PC-3 (cell line): ENCODE data around the gene PLD1. TPM values are rescaled to one million over a fixed set of nuclear protein-coding genes. Genes with fewer than 3 reads are reported as not detected.

Experiments used
- ATAC-seq: fragments of 200-7000 bp; cut with Tn5 transposase; 2 replicates; pipeline ENCODE4 v1.9.1; 2020; ENCODE audit warnings: mild to moderate bottlenecking, moderate library complexity
- BruUV-seq: library from RNA; stranded (reverse); fragments of 400-500 nt; replicated peaks from 2 replicates; lab custom pipeline; 2021; lab: Mats Ljungman, UMichigan
- CTCF ChIA-PET: fragments of 300-600 bp; sonication (Branson Sonifier 250); formaldehyde crosslinking; loops from one replicate; lab custom pipeline; 2022; ENCODE audit warnings: antibody characterized with exemption; lab: Charles Lee
- POLR2A ChIA-PET: fragments of 300-600 bp; sonication (Branson Sonifier 250); formaldehyde crosslinking; loops from one replicate; lab custom pipeline; 2022; ENCODE audit warnings: antibody characterized with exemption; ENCODE audit not compliant: unreplicated experiment; lab: Charles Lee
- DNase-seq: peaks from one replicate; pipeline ENCODE4 v3.0.0-alpha.2; 2015
- H2AFZ ChIP-seq: fragments of 300-600 bp; sonication (generic); 2 replicates; pipeline ENCODE4 v1.6.0; 2016; ENCODE audit warnings: antibody characterized with exemption, low read length
- H3F3A ChIP-seq: fragments of 300-600 bp; sonication (generic); one replicate; pipeline ENCODE4 v1.6.0; 2017; ENCODE audit warnings: antibody characterized with exemption, low read length, control low read depth, mild to moderate bottlenecking; ENCODE audit not compliant: unreplicated experiment
- H3K27ac ChIP-seq: fragments of 300-600 bp; sonication (generic); 2 replicates; pipeline ENCODE4 v1.5.1; 2016; ENCODE audit warnings: mild to moderate bottlenecking, low read length
- H3K27me3 ChIP-seq: fragments of 300-600 bp; sonication (generic); 2 replicates; pipeline ENCODE4 v1.6.1; 2016; ENCODE audit warnings: low read length, mixed read lengths
- H3K36me3 ChIP-seq: fragments of 300-600 bp; sonication (generic); 2 replicates; pipeline ENCODE4 v1.6.1; 2016; ENCODE audit warnings: low read depth, mixed run types, low read length, mixed read lengths
- H3K4me1 ChIP-seq: fragments of 300-600 bp; sonication (generic); 2 replicates; pipeline ENCODE4 v1.5.1; 2016; ENCODE audit warnings: low read length; ENCODE audit not compliant: insufficient read depth
- H3K4me2 ChIP-seq: fragments of 300-600 bp; sonication (generic); 2 replicates; pipeline ENCODE4 v1.6.0; 2016; ENCODE audit warnings: low read length
- H3K4me3 ChIP-seq: fragments of 300-600 bp; sonication (generic); 2 replicates; pipeline ENCODE4 v1.5.1; 2016; ENCODE audit warnings: mild to moderate bottlenecking, low read length, mixed read lengths
- H3K79me2 ChIP-seq: fragments of 300-600 bp; sonication (generic); 2 replicates; pipeline ENCODE4 v1.6.1; 2017; ENCODE audit warnings: low read length, mixed read lengths
- H3K9ac ChIP-seq: fragments of 300-600 bp; sonication (generic); 2 replicates; pipeline ENCODE4 v1.6.0; 2016; ENCODE audit warnings: mild to moderate bottlenecking, low read length
- H3K9me2 ChIP-seq: fragments of 300-600 bp; sonication (generic); replicated peaks from 2 replicates; pipeline ENCODE4 v1.6.1; 2016; ENCODE audit warnings: mixed run types, low read length, mixed read lengths
- H3K9me3 ChIP-seq: fragments of 300-600 bp; sonication (generic); 2 replicates; pipeline ENCODE4 v1.6.1; 2016; ENCODE audit warnings: low read length, mixed read lengths
- H4K20me1 ChIP-seq: fragments of 300-600 bp; sonication (generic); 2 replicates; pipeline ENCODE4 v1.6.1; 2016; ENCODE audit warnings: low read length, mixed read lengths
- CTCF ChIP-seq: fragments of 300-600 bp; sonication (generic); conservative IDR thresholded peaks from 2 replicates; pipeline ENCODE4 v1.5.1; 2017; ENCODE audit warnings: antibody characterized with exemption, low read depth, mild to moderate bottlenecking, low read length
- EZH2 ChIP-seq: fragments of 300-600 bp; sonication (generic); IDR thresholded peaks from one replicate; pipeline ENCODE4 v1.6.1; 2017; ENCODE audit warnings: antibody characterized with exemption, mild to moderate bottlenecking, low read length; ENCODE audit not compliant: unreplicated experiment
- EZH2phosphoT487 ChIP-seq: fragments of 300-600 bp; sonication (generic); IDR thresholded peaks from 2 replicates; pipeline ENCODE4 v1.6.1; 2018; ENCODE audit warnings: mild to moderate bottlenecking, antibody characterized with exemption, low read length, borderline replicate concordance
- intact Hi-C: fragments of 100-400 bp; cut with micrococcal nuclease; formaldehyde crosslinking; loops from 2 replicates; pipeline ENCODE4 v1.9.0; 2023
- total RNA-seq: library from RNA; depleted of rRNA; stranded (reverse); fragments of >200 nt; gene quantifications from 2 replicates; pipeline ENCODE4 v1.2.3, GENCODE V29; 2014

PLD1 gene
- total RNA-seq, 1 experiment from 2014 or later = 7.3 TPM

- peak overlapping the region; percentile 97 for H3K27ac ChIP-seq
- H3K36me3 ChIP-seq = no peaks in the 10 kb centered on the region
- peaks cover 30% of the 10 kb centered on the region for H3K79me2 ChIP-seq
- no TSS peak for BruUV-seq
- no peak overlapping the region for H2AFZ ChIP-seq
- CTCF ChIA-PET = interaction anchor here (0.5 to 1.7 kb wide), 3 partner anchors 34 to 751 kb away, joined by 3 to 10 read pairs (median 3); no protein-coding TSS in a partner anchor
- intact Hi-C loops = loop anchor here (1.0 to 5.0 kb wide), 3 partner anchors 18 to 336 kb away; partner anchors contain the start of gene FNDC3B
- peak overlapping the region; percentile 75 for H3K4me2 ChIP-seq
- peak; percentile 95 for DNase-seq
- ATAC-seq = peak; percentile 42
- no peaks in the 10 kb centered on the region for H3K27me3 ChIP-seq
- H3K9me3 ChIP-seq = no peaks in the 10 kb centered on the region
- TF ChIP-seq EZH2 (no peak), CTCF (no peak), EZH2phosphoT487 (no peak)
- POLR2A ChIA-PET = interaction anchor here (0.5 to 1.0 kb wide), 5 partner anchors 11 to 233 kb away, joined by 4 to 11 read pairs (median 6); partner anchors contain the start of gene FNDC3B
- H4K20me1 ChIP-seq = no peaks in the 10 kb centered on the region
- no peaks in the 10 kb centered on the region for H3K9me2 ChIP-seq
- peaks cover 9% of the 10 kb centered on the region for H3F3A ChIP-seq
- H3K4me1 ChIP-seq = peaks cover 61% of the 10 kb centered on the region
- peak overlapping the region; percentile 34; the same call in 1 of the 2 replicates for H3K4me3 ChIP-seq
- H3K9ac ChIP-seq = peak overlapping the region; percentile 87
These were observed 3.8 kb downstream of the PLD1 start for GRCh38 chr3:171806200-171807128.

- peaks cover 1% of the 10 kb centered on the region for H3F3A ChIP-seq
- intact Hi-C loops = loop anchor here (1.0 to 5.0 kb wide), 3 partner anchors 17 to 337 kb away; partner anchors contain the start of gene FNDC3B
- H3K4me1 ChIP-seq = peaks cover 61% of the 10 kb centered on the region
- DNase-seq (no peak), ATAC-seq (no peak)
- H3K36me3 ChIP-seq = no peaks in the 10 kb centered on the region
- peak overlapping the region; percentile 75 for H3K4me2 ChIP-seq
- no peak for TF ChIP-seq CTCF
- TF ChIP-seq EZH2 = no peak
- no peak for TF ChIP-seq EZH2phosphoT487
- BruUV-seq = no TSS peak
- CTCF ChIA-PET = interaction anchor here (1.7 kb wide), 1 partner anchor 33 kb away, joined by 10 read pairs; no protein-coding TSS in a partner anchor
- peaks cover 30% of the 10 kb centered on the region for H3K79me2 ChIP-seq
- peak overlapping the region; percentile 97 for H3K27ac ChIP-seq
- no peaks in the 10 kb centered on the region for H3K27me3 ChIP-seq
- no peak overlapping the region for H2AFZ ChIP-seq
- 0 out of 2 replicates have a peak overlapping the region, but pooled peaks have one; percentile 34 for H3K4me3 ChIP-seq
- no peaks in the 10 kb centered on the region for H4K20me1 ChIP-seq
- POLR2A ChIA-PET = interaction anchor here (0.7 kb wide), 1 partner anchor 233 kb away, joined by 8 read pairs; the partner anchor contains the start of gene FNDC3B
- no peaks in the 10 kb centered on the region for H3K9me3 ChIP-seq
- no peaks in the 10 kb centered on the region for H3K9me2 ChIP-seq
- H3K9ac ChIP-seq = peak overlapping the region; percentile 87
These were observed 4.6 kb downstream of the PLD1 start for GRCh38 chr3:171805687-171806086.
